Sigmoid colon (tissue), 7 donors: Measurements from ENCODE around the gene UCN. TPM values are rescaled to one million over a fixed set of nuclear protein-coding genes. Genes with fewer than 3 reads are reported as not detected.

ENCODE experiments used
- DNase-seq: peaks from one replicate; pipeline ENCODE4 v3.0.0-alpha.2; 2019
- H3K27ac ChIP-seq, 4 donors: fragments of 200-600 bp; sonication (generic); one replicate each; pipeline ENCODE4 v1.5.1; 2016 to 2019; ENCODE audit warnings: mild to moderate bottlenecking in 1 of 4
- H3K27me3 ChIP-seq, 3 donors: fragments of 200-600 bp; sonication (generic); one replicate each; pipeline ENCODE4 v1.5.1; 2019; ENCODE audit warnings: mild to moderate bottlenecking in 1 of 3
- H3K36me3 ChIP-seq, 4 donors: fragments of 200-600 bp; sonication (generic); one replicate each; pipeline ENCODE4 v1.5.1; 2016 to 2019
- H3K4me1 ChIP-seq, 4 donors: fragments of 200-600 bp; sonication (generic); one replicate each; pipeline ENCODE4 v1.5.1; 2017 to 2019
- H3K4me3 ChIP-seq, 4 donors: fragments of 200-600 bp; sonication (generic); one replicate each; pipeline ENCODE4 v1.5.1; 2017 to 2019; ENCODE audit warnings: mild to moderate bottlenecking in 2 of 4, moderate library complexity in 1 of 4
- H3K9me3 ChIP-seq, 4 donors: fragments of 200-600 bp in 3 of 4; sonication (generic) in 3 of 4; one replicate each; pipeline versions ENCODE4 v1.5.1 to v1.6.1; 2013 to 2019
- CTCF ChIP-seq, 4 experiments: fragments of 450-650 bp in 3 of 4; fragments of 200-600 bp in 1 of 4; IDR thresholded peaks; one replicate each; pipeline ENCODE4 v1.5.1; 2016 to 2019; ENCODE audit warnings: antibody characterized with exemption in 4 of 4, mild to moderate bottlenecking in 3 of 4, moderate library complexity in 2 of 4
- EP300 ChIP-seq, 4 donors: sonication (generic); formaldehyde crosslinking; IDR thresholded peaks; one replicate each; pipeline ENCODE4 v1.6.1; 2017; ENCODE audit warnings: antibody characterized with exemption in 4 of 4
- POLR2A ChIP-seq, 2 donors: fragments of 450-650 bp; IDR thresholded peaks; one replicate each; pipeline ENCODE4 v1.6.1; 2016; ENCODE audit warnings: antibody characterized with exemption in 2 of 2, mild to moderate bottlenecking in 2 of 2, moderate library complexity in 2 of 2
- POLR2AphosphoS5 ChIP-seq, 4 donors: sonication (generic); formaldehyde crosslinking; IDR thresholded peaks; one replicate each; pipeline ENCODE4 v1.6.1; 2017; ENCODE audit warnings: antibody characterized with exemption in 4 of 4
- WGBS, 2 donors: extraction: QIAGEN DNeasy Blood & Tissue Kit; methylation state at CpG; one replicate each; pipeline ENCODE4 v1.1.7; 2013; 5-methylcytosine and 5-hydroxymethylcytosine counted together
- intact Hi-C: fragments of 100-400 bp; cut with DNase I; formaldehyde crosslinking; loops from one replicate; pipeline ENCODE4 v1.15.1; 2023
- polyA plus RNA-seq, 3 donors: library from polyadenylated mRNA; stranded (reverse); fragments of 200-250 nt; gene quantifications; one replicate each; pipeline ENCODE4 v1.2.3, GENCODE V29; 2013
- total RNA-seq, 4 donors: library from RNA; depleted of rRNA; stranded (reverse); fragments of >200 nt; gene quantifications; one replicate each; pipeline ENCODE4 v1.1.0, GENCODE V29; 2016
- donor health status: healthy with polysubstance abuse.
- donor health status: Bipolar disorder and iron deficiency.
- donor health status: healthy.

The UCN gene
- total and polyA plus RNA-seq, 7 donors, result 0.71 to 6.5 (median 1.6) TPM; not detected in 2

GRCh38 chr2:27347641-27348040, 39.4 kb upstream of the UCN start:
- no peaks in the 10 kb centered on the region for H3K9me3 ChIP-seq
- peaks cover 0 to 12% (median 2%) of the 10 kb centered on the region in 4 donors for H3K36me3 ChIP-seq
- H3K4me3 ChIP-seq, result no peak overlapping the region
- H3K4me1 ChIP-seq, result peaks cover 0 to 7% (median 0%) of the 10 kb centered on the region in 4 donors
- H3K27me3 ChIP-seq, result no peaks in the 10 kb centered on the region
- intact Hi-C loops, result no loop called here
- H3K27ac ChIP-seq, result no peak overlapping the region
- TF ChIP-seq POLR2AphosphoS5 (IDR thresholded peaks at IDR 0.05), result no peak
- WGBS, 2 donors, result 92 to 100% methylated on average over 2 of the region's 2 CpGs
- no peak for DNase-seq

DNA sequence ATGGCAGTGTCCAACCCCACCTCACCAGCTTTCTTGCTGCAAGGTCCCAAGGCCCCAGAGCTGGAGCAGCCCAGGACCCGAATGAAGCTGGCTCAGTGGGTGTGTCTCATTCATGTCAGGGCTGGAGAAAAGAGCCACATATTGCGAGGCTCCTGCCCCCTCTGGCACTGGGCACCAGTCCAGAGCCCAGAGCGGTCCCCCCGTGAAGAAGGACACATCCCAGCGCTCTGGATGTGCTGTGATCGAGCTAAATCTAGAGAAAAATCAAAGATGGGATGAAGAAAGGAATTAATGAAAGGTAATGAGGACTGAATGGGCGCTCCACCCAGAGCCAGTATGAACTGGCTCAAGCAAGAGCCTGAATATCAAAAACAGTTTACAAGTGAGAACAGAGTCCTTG, 27.9 kb upstream of the UCN start:
- Histone ChIP-seq H3K4me1 (no peaks in the 10 kb centered on the region), H3K4me3 (no peak overlapping the region), H3K36me3 (peaks cover 39 to 100% (median 56%) of the 10 kb centered on the region in 4 donors), H3K9me3 (no peaks in the 10 kb centered on the region), H3K27ac (no peak overlapping the region), H3K27me3 (no peaks in the 10 kb centered on the region)
- TF ChIP-seq POLR2AphosphoS5 (IDR thresholded peaks at IDR 0.05) (no peak), POLR2A (IDR thresholded peaks at IDR 0.05) (no peak), EP300 (IDR thresholded peaks at IDR 0.05) (no peak), CTCF (IDR thresholded peaks at IDR 0.05) (no peak)
- DNase-seq, result no peak
- intact Hi-C loops, result no loop called here
- WGBS, 2 donors, result 95 to 97% methylated on average over 7 of the region's 7 CpGs

- TF ChIP-seq CTCF (IDR thresholded peaks at IDR 0.05), result no peak
- TF ChIP-seq EP300 (IDR thresholded peaks at IDR 0.05), result no peak
- TF ChIP-seq POLR2A (IDR thresholded peaks at IDR 0.05), result no peak
- no peak for TF ChIP-seq POLR2AphosphoS5 (IDR thresholded peaks at IDR 0.05)
- Histone ChIP-seq H3K9me3 (no peaks in the 10 kb centered on the region), H3K27me3 (no peaks in the 10 kb centered on the region), H3K36me3 (peaks cover 34 to 100% (median 50%) of the 10 kb centered on the region in 4 donors), H3K4me1 (no peaks in the 10 kb centered on the region), H3K27ac (no peak overlapping the region), H3K4me3 (no peak overlapping the region)
- 95 to 97% methylated on average over 3 of the region's 3 CpGs for WGBS, 2 donors
- DNase-seq, result no peak
- intact Hi-C loops, result no loop called here
Measured at GRCh38 chr2:27335311-27335710, 27.1 kb upstream of the UCN start.

DNA sequence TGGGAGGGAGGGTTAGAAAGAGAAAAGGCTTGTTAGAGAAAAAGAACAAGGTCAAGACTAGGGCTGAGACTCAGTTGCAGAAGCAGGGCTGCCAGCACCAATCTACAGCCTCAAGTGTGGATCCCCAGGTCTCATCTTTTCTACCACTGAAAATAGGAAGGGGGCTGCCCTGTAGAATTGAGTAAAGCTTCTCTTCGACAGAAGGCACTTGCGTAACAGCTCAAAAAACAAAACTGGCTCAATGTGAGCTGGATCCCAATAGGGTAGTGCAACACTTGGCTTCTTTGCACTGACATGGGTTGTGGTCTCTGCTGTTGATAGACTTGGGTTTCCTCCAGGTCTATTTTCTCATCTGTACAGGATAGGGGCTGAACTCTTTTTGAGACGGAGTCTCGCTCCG, 16.5 kb upstream of the UCN start:
- no peak for TF ChIP-seq POLR2A (IDR thresholded peaks at IDR 0.05)
- TF ChIP-seq POLR2AphosphoS5 (IDR thresholded peaks at IDR 0.05), result no peak
- no peak for TF ChIP-seq CTCF (IDR thresholded peaks at IDR 0.05)
- TF ChIP-seq EP300 (IDR thresholded peaks at IDR 0.05), result no peak
- no peak for DNase-seq
- no peaks in the 10 kb centered on the region for H3K27me3 ChIP-seq
- no peak overlapping the region for H3K27ac ChIP-seq
- H3K9me3 ChIP-seq, result no peaks in the 10 kb centered on the region
- WGBS, 2 donors, result 94% methylated on average over 5 of the region's 5 CpGs
- H3K4me1 ChIP-seq, result peaks cover 0 to 30% (median 20%) of the 10 kb centered on the region in 4 donors
- intact Hi-C loops, result no loop called here
- no peak overlapping the region for H3K4me3 ChIP-seq
- peaks cover 18 to 42% (median 25%) of the 10 kb centered on the region in 4 donors for H3K36me3 ChIP-seq

- intact Hi-C loops, result loop anchor here (2.0 kb wide), 1 partner anchor 47 kb away; the partner anchor contains the start of genes EIF2B4 and SNX17
- 8 to 21% methylated on average over 5 of the region's 5 CpGs for WGBS, 2 donors
- H3K27ac ChIP-seq, result peak overlapping the region; percentile 92 to 95 (median 94)
Measured at GRCh38 chr2:27323596-27324285, 15.5 kb upstream of the UCN start.

More at GRCh38 chr2:27323596-27324285, 15.5 kb upstream of the UCN start:
- peaks cover 0 to 30% (median 20%) of the 10 kb centered on the region in 4 donors for H3K4me1 ChIP-seq
- no peaks in the 10 kb centered on the region for H3K9me3 ChIP-seq
- TF ChIP-seq CTCF (IDR thresholded peaks at IDR 0.05) (no peak), POLR2AphosphoS5 (IDR thresholded peaks at IDR 0.05) (no peak), EP300 (IDR thresholded peaks at IDR 0.05) (no peak), POLR2A (IDR thresholded peaks at IDR 0.05) (no peak)
- peaks cover 15 to 32% (median 18%) of the 10 kb centered on the region in 4 donors for H3K36me3 ChIP-seq
- peak overlapping the region; percentile 69 to 86 (median 79) for H3K4me3 ChIP-seq
- no peaks in the 10 kb centered on the region for H3K27me3 ChIP-seq
- no peak for DNase-seq
